Spleen (tissue), 11 donors: Measurements from ENCODE around the gene PCLO. TPM values are rescaled to one million over a fixed set of nuclear protein-coding genes. Genes with fewer than 3 reads are reported as not detected.

ENCODE experiments used
- DNase-seq: peaks from one replicate; pipeline ENCODE4 v3.0.0-alpha.2; 2020
- H3K27ac ChIP-seq, 8 donors: fragments of 200-600 bp; sonication (generic) in 7 of 8; 1 replicate in 4 of 8; 2 replicates in 4 of 8; pipeline versions ENCODE4 v1.5.0 to v1.8.0; 2016 to 2021; ENCODE audit warnings: inconsistent platforms in 4 of 8, mild to moderate bottlenecking in 4 of 8, moderate library complexity in 1 of 8
- H3K27me3 ChIP-seq, 7 donors: fragments of 200-600 bp; sonication (generic) in 6 of 7; replicated peaks in 1 of 7; 1 replicate in 4 of 7; 2 replicates in 3 of 7; pipeline versions ENCODE4 v1.5.0 to v1.8.0; 2016 to 2021; ENCODE audit warnings: inconsistent platforms in 3 of 7, mild to moderate bottlenecking in 1 of 7
- H3K36me3 ChIP-seq, 6 donors: fragments of 200-600 bp; sonication (generic) in 5 of 6; 1 replicate in 4 of 6; 2 replicates in 2 of 6; pipeline versions ENCODE4 v1.5.0 to v1.8.0; 2016 to 2021; ENCODE audit warnings: inconsistent platforms in 2 of 6
- H3K4me1 ChIP-seq, 6 donors: fragments of 200-600 bp; sonication (generic) in 5 of 6; 1 replicate in 3 of 6; 2 replicates in 3 of 6; pipeline versions ENCODE4 v1.5.0 to v1.8.0; 2016 to 2021; ENCODE audit warnings: inconsistent platforms in 3 of 6
- H3K4me3 ChIP-seq, 8 donors: fragments of 200-600 bp; sonication (generic) in 7 of 8; 1 replicate in 4 of 8; 2 replicates in 4 of 8; pipeline versions ENCODE4 v1.5.0 to v1.8.0; 2016 to 2021; ENCODE audit warnings: inconsistent platforms in 4 of 8, mild to moderate bottlenecking in 4 of 8, moderate library complexity in 2 of 8
- H3K9me3 ChIP-seq, 8 donors: fragments of 200-600 bp; sonication (generic) in 7 of 8; 1 replicate in 4 of 8; 2 replicates in 4 of 8; pipeline versions ENCODE4 v1.5.0 to v1.8.0; 2016 to 2021; ENCODE audit warnings: inconsistent platforms in 4 of 8
- CTCF ChIP-seq, 11 experiments: fragments of 200-600 bp in 7 of 11; fragments of 450-650 bp in 4 of 11; sonication (generic) in 4 of 11; IDR thresholded peaks in 8 of 11; conservative IDR thresholded peaks in 3 of 11; 1 replicate in 7 of 11; 2 replicates in 4 of 11; pipeline versions ENCODE4 v1.4.0 to v1.8.0; 2016 to 2021; ENCODE audit warnings: antibody characterized with exemption in 11 of 11, inconsistent platforms in 4 of 11, mild to moderate bottlenecking in 1 of 11
- POLR2A ChIP-seq, 3 donors: fragments of 450-650 bp; IDR thresholded peaks; one replicate each; pipeline ENCODE4 v1.5.1; 2017; ENCODE audit warnings: antibody characterized with exemption in 3 of 3, mild to moderate bottlenecking in 1 of 3
- POLR2AphosphoS5 ChIP-seq, 3 donors: sonication (generic); formaldehyde crosslinking; IDR thresholded peaks; one replicate each; pipeline ENCODE4 v1.5.1; 2017; ENCODE audit warnings: antibody characterized with exemption in 3 of 3
- WGBS, 5 donors: extraction: QIAGEN DNeasy Blood & Tissue Kit in 3 of 5; methylation state at CpG; one replicate each; pipeline versions ENCODE4 v1.1.5 to v1.1.7; 2013 to 2018; 5-methylcytosine and 5-hydroxymethylcytosine counted together
- intact Hi-C: fragments of 100-400 bp; cut with DNase I; formaldehyde crosslinking; loops from one replicate; pipeline ENCODE4 v1.15.0; 2023; ENCODE audit warnings: low total_unique reads
- polyA plus RNA-seq, 3 donors: library from polyadenylated mRNA; stranded (reverse); fragments of 200-250 nt; gene quantifications; one replicate each; pipeline ENCODE4 v1.2.1, GENCODE V29; 2013
- total RNA-seq, 7 donors: library from RNA; depleted of rRNA in 3 of 7; stranded (reverse); fragments of >200 nt in 3 of 7; fragmentation: NEBNext Ultra II Directional in 4 of 7; extraction: Animal tissue kit (Norgen Biotek cat#: 25700) in 4 of 7; gene quantifications; one replicate each; pipeline versions ENCODE4 v1.1.0 to v1.2.1, GENCODE V29; 2016 to 2021
- donor health status: healthy with polysubstance abuse.
- donor health status: DM: no; HTN: no; CAD: no; lungs with moderate emphysema.
- donor health status: DM: no; HTN: no; CAD: no.
- donor health status: Bipolar disorder and iron deficiency.
- donor health status: healthy.
- donor health status: DM: no; HTN: no; CAD: no.
- donor health status: DM: yes; HTN: yes; CAD: no.

The PCLO gene
- total and polyA plus RNA-seq, 10 donors, result 0.05 to 9.9 (median 1.8) TPM

GRCh38 chr7:82810558-82811259, 352.0 kb downstream of the PCLO start:
- no peak overlapping the region for H3K27ac ChIP-seq
- H3K27me3 ChIP-seq, result no peaks in the 10 kb centered on the region
- no peaks in the 10 kb centered on the region for H3K4me1 ChIP-seq
- intact Hi-C loops, result no loop called here
- H3K36me3 ChIP-seq, result no peaks in the 10 kb centered on the region
- no peak overlapping the region for H3K4me3 ChIP-seq
- no peaks in the 10 kb centered on the region for H3K9me3 ChIP-seq
- DNase-seq, result no peak
- TF ChIP-seq POLR2A (IDR thresholded peaks at IDR 0.05) (no peak), CTCF (IDR thresholded peaks at IDR 0.05 in 8 of 11, conservative IDR thresholded peaks at IDR 0.05 in 3 of 11) (peak in 6 of 11 experiments; percentile 24 to 44 (median 35))
- WGBS, 5 donors, result 14 to 34% (median 28%) methylated on average over 4 of the region's 4 CpGs

DNA sequence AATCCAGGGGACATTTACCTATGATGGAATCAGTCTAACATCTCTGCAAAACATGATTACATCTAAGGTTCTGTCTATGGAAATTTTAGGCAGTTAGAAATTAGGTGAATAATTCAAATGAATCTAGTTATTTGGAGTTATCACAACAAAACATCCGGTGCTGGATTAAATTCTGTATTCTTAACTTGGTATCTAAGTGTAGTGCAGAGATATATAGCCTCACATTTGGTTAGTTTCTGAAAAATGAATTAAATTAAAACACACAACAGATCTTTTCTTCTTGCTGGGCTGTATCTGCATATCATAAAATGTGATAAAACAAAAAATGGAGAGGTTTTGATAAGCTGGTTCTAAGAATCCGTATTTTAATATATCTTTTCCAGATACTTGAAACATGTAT, 354.1 kb downstream of the PCLO start:
- Histone ChIP-seq H3K4me1 (no peaks in the 10 kb centered on the region), H3K36me3 (no peaks in the 10 kb centered on the region), H3K27ac (no peak overlapping the region), H3K9me3 (no peaks in the 10 kb centered on the region), H3K4me3 (no peak overlapping the region), H3K27me3 (no peaks in the 10 kb centered on the region)
- DNase-seq, result no peak
- intact Hi-C loops, result no loop called here
- WGBS, 5 donors, result 76 to 86% (median 79%) methylated on average over 2 of the region's 2 CpGs
- no peak for TF ChIP-seq POLR2A (IDR thresholded peaks at IDR 0.05)
- TF ChIP-seq CTCF (IDR thresholded peaks at IDR 0.05 in 8 of 11, conservative IDR thresholded peaks at IDR 0.05 in 3 of 11), result no peak
- TF ChIP-seq POLR2AphosphoS5 (IDR thresholded peaks at IDR 0.05), result no peak

DNA sequence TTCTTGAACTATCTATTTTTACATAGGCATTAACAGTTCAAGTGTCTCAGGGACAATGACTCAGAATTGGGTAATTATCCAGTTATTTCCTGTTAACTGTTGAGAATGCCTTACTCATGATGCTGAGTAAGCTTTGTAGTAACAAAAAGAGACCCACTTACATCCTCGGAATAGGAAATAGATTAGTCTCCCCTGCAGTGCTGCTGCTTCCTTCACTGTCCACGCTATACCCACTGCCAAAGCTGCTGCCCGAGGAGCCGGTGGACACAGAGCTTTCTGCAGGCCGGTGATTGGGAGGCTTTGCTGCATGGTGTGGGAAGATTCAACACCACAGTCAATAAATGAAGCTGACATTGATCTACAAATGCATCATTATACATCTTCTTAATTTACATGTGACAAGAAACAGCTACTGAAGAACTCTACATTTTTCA, 357.1 kb downstream of the PCLO start:
- WGBS, 5 donors, result 32 to 59% (median 46%) methylated on average over 5 of the region's 5 CpGs
- no peak for TF ChIP-seq CTCF (IDR thresholded peaks at IDR 0.05 in 8 of 11, conservative IDR thresholded peaks at IDR 0.05 in 3 of 11)
- no peak for TF ChIP-seq POLR2A (IDR thresholded peaks at IDR 0.05)
- no peak for TF ChIP-seq POLR2AphosphoS5 (IDR thresholded peaks at IDR 0.05)
- no peak for DNase-seq
- H3K27me3 ChIP-seq, result no peaks in the 10 kb centered on the region
- H3K27ac ChIP-seq, result no peak overlapping the region
- no peaks in the 10 kb centered on the region for H3K36me3 ChIP-seq
- no peak overlapping the region for H3K4me3 ChIP-seq
- no peaks in the 10 kb centered on the region for H3K9me3 ChIP-seq
- H3K4me1 ChIP-seq, result no peaks in the 10 kb centered on the region
- intact Hi-C loops, result no loop called here

DNA sequence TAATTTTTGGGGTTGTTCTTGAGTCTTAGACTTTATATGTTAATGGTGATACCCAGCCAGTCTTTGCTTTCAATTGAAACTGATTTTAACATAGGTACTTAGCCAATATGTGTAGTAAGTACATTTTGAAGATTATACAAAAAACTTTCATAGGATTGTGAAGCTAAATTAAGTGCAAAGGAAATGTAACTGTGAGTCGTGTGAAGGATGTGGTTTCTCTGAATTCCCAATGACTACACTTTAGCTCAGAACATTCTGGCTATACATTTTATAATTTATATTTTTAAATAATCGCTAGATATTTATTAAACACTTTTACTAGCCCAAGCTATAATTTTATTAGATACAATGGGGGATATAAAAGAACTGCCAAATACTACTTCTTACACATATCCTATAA, 359.3 kb downstream of the PCLO start:
- Histone ChIP-seq H3K4me1 (no peaks in the 10 kb centered on the region), H3K4me3 (no peak overlapping the region), H3K27me3 (no peaks in the 10 kb centered on the region), H3K9me3 (no peaks in the 10 kb centered on the region), H3K36me3 (no peaks in the 10 kb centered on the region), H3K27ac (no peak overlapping the region)
- 44 to 55% (median 52%) methylated on average over 2 of the region's 2 CpGs for WGBS, 5 donors
- no peak for TF ChIP-seq POLR2A (IDR thresholded peaks at IDR 0.05)
- TF ChIP-seq POLR2AphosphoS5 (IDR thresholded peaks at IDR 0.05), result no peak
- TF ChIP-seq CTCF (IDR thresholded peaks at IDR 0.05 in 8 of 11, conservative IDR thresholded peaks at IDR 0.05 in 3 of 11), result no peak
- intact Hi-C loops, result no loop called here
- DNase-seq, result no peak
